Hypothalamus (tissue), 51 donors: ENCODE data around the gene JAKMIP2.
"Not testable (repeated sequence)": the region's sequence is repeated elsewhere in the genome, so short reads cannot be mapped to it uniquely, and the experiment has no call there.

Source experiments
- DNase-seq, 51 donors: peaks; one replicate each; lab custom pipeline; 2025; lab: John Stamatoyannopoulos, UW

Gene JAKMIP2

GRCh38 chr5:147617711-147618350, 164.7 kb downstream of the JAKMIP2 start:
- DNase-seq = no peak

GRCh38 chr5:147617191-147617606, 165.3 kb downstream of the JAKMIP2 start:
- no peak for DNase-seq

GRCh38 chr5:147616421-147616820, 166.1 kb downstream of the JAKMIP2 start:
- DNase-seq = no peak

- no peak for DNase-seq
Measured at GRCh38 chr5:147613359-147613758, 169.2 kb downstream of the JAKMIP2 start.

- DNase-seq = no peak
Measured at GRCh38 chr5:147611483-147611882, 171.0 kb downstream of the JAKMIP2 start.

- no peak for DNase-seq
Measured at GRCh38 chr5:147610798-147611197, 171.7 kb downstream of the JAKMIP2 start.

GRCh38 chr5:147601652-147602051, 180.9 kb downstream of the JAKMIP2 start:
- no peak for DNase-seq

GRCh38 chr5:147591120-147591519, 191.4 kb downstream of the JAKMIP2 start:
- no peak for DNase-seq

- no peak for DNase-seq
Measured at GRCh38 chr5:147590096-147590495, 192.4 kb downstream of the JAKMIP2 start.

- DNase-seq = no peak
Measured at GRCh38 chr5:147586832-147587231, 195.7 kb downstream of the JAKMIP2 start.

- DNase-seq = no peak
Measured at GRCh38 chr5:147586221-147586620, 196.3 kb downstream of the JAKMIP2 start.

- not testable (repeated sequence) for DNase-seq
Measured at GRCh38 chr5:147582272-147582671, 200.3 kb downstream of the JAKMIP2 start.

- DNase-seq = not testable (repeated sequence)
Measured at GRCh38 chr5:147580418-147580817, 202.1 kb downstream of the JAKMIP2 start.

GRCh38 chr5:147578228-147579024, 204.1 kb downstream of the JAKMIP2 start:
- peak in 4 of 51 donors; percentile 3 to 19 (median 13) for DNase-seq

GRCh38 chr5:147576646-147577535, 205.6 kb downstream of the JAKMIP2 start:
- peak in 32 of 51 donors; percentile 2 to 61 (median 23) for DNase-seq

GRCh38 chr5:147575598-147575997, 206.9 kb downstream of the JAKMIP2 start:
- DNase-seq = no peak

GRCh38 chr5:147573211-147573610, 209.3 kb downstream of the JAKMIP2 start:
- no peak for DNase-seq

GRCh38 chr5:147568710-147569406, 213.7 kb downstream of the JAKMIP2 start:
- DNase-seq = no peak

GRCh38 chr5:147567917-147568598, 214.5 kb downstream of the JAKMIP2 start:
- no peak for DNase-seq

- no peak for DNase-seq
Measured at GRCh38 chr5:147565524-147565923, 217.0 kb downstream of the JAKMIP2 start.
